Neural cell (in vitro differentiated cells): ENCODE results near the gene CELA2A. TPM values are rescaled to one million over a fixed set of nuclear protein-coding genes. Genes with fewer than 3 reads are reported as not detected.
"Not testable (repeated sequence)": the region's sequence is repeated elsewhere in the genome, so short reads cannot be mapped to it uniquely, and the experiment has no call there.

Source experiments
- H2AFZ ChIP-seq: fragments of 200-600, 300-800 bp; sonication (generic), shearing (Covaris generic); 2 replicates; pipeline ENCODE4 v1.6.0; 2014; ENCODE audit warnings: low read depth, mild to moderate bottlenecking, antibody characterized with exemption, low read length, moderate library complexity
- H3F3A ChIP-seq: fragments of 200-600 bp; shearing (Covaris generic); 2 replicates; pipeline ENCODE4 v1.6.1; 2016; ENCODE audit warnings: mild to moderate bottlenecking, moderate library complexity, mixed read lengths, antibody characterized with exemption, low read length; ENCODE audit not compliant: insufficient read depth, poor library complexity, severe bottlenecking
- H3K27ac ChIP-seq: fragments of 200-600, 300-800 bp; sonication (generic), shearing (Covaris generic); 2 replicates; pipeline ENCODE4 v1.5.1; 2014; ENCODE audit warnings: mild to moderate bottlenecking, low read length, moderate library complexity
- H3K27me3 ChIP-seq: fragments of 300-800, 200-600 bp; sonication (generic), shearing (Covaris generic); 2 replicates; pipeline ENCODE4 v1.6.0; 2014; ENCODE audit warnings: mild to moderate bottlenecking, low read depth, low read length, moderate library complexity; ENCODE audit not compliant: insufficient read depth
- H3K36me3 ChIP-seq: fragments of 300-800, 200-600 bp; sonication (generic), shearing (Covaris generic); 2 replicates; pipeline ENCODE4 v1.5.1; 2014; ENCODE audit warnings: mild to moderate bottlenecking, antibody characterized with exemption, low read length, moderate library complexity; ENCODE audit not compliant: insufficient read depth
- H3K4me2 ChIP-seq: fragments of 300-800, 200-600 bp; sonication (generic), shearing (Covaris generic); 2 replicates; pipeline ENCODE4 v1.6.0; 2014; ENCODE audit warnings: mild to moderate bottlenecking, low read length
- H3K4me3 ChIP-seq: fragments of 300-800, 200-600 bp; sonication (generic), shearing (Covaris generic); 2 replicates; pipeline ENCODE4 v1.5.1; 2014; ENCODE audit warnings: mild to moderate bottlenecking, low read length, moderate library complexity
- H3K79me2 ChIP-seq: fragments of 200-600 bp; shearing (Covaris generic); replicated peaks from 2 replicates; pipeline ENCODE4 v1.6.0; 2014; ENCODE audit warnings: mild to moderate bottlenecking, low read length, moderate library complexity; ENCODE audit not compliant: insufficient read depth
- H3K9ac ChIP-seq: fragments of 300-800, 200-600 bp; sonication (generic), shearing (Covaris generic); 2 replicates; pipeline ENCODE4 v1.6.1; 2016; ENCODE audit warnings: mild to moderate bottlenecking, low read length, mixed read lengths
- H3K9me2 ChIP-seq: fragments of 200-600 bp; shearing (Covaris generic); 2 replicates; pipeline ENCODE4 v1.6.1; 2016; ENCODE audit warnings: mild to moderate bottlenecking, low read length, mixed read lengths; ENCODE audit not compliant: insufficient read depth
- H3K9me3 ChIP-seq: fragments of 200-600, 300-800 bp; sonication (generic), shearing (Covaris generic); 2 replicates; pipeline ENCODE4 v1.6.1; 2016; ENCODE audit warnings: mild to moderate bottlenecking, mixed run types, low read length, moderate library complexity, mixed read lengths
- H4K20me1 ChIP-seq: fragments of 200-600 bp; shearing (Covaris generic); 2 replicates; pipeline ENCODE4 v1.6.1; 2016; ENCODE audit warnings: mild to moderate bottlenecking, mixed run types; ENCODE audit not compliant: insufficient read depth
- CTCF ChIP-seq: fragments of 450-650 bp; IDR thresholded peaks from 2 replicates; pipeline ENCODE4 v1.5.1; 2014; ENCODE audit warnings: antibody characterized with exemption, mild to moderate bottlenecking, moderate library complexity; ENCODE audit not compliant: poor library complexity, severe bottlenecking
- EP300 ChIP-seq: fragments of 450-650 bp; conservative IDR thresholded peaks from 2 replicates; pipeline ENCODE4 v1.6.1; 2014; ENCODE audit warnings: antibody characterized with exemption, mild to moderate bottlenecking, moderate library complexity; ENCODE audit not compliant: poor library complexity, severe bottlenecking
- EZH2 ChIP-seq: fragments of 200-600, 300-800 bp; shearing (Covaris generic), sonication (generic); IDR thresholded peaks from 2 replicates; pipeline ENCODE4 v1.6.1; 2014; ENCODE audit warnings: antibody characterized with exemption, low read length, borderline replicate concordance, mild to moderate bottlenecking; ENCODE audit not compliant: insufficient read depth, poor library complexity, severe bottlenecking
- MXI1 ChIP-seq: fragments of 450-650 bp; conservative IDR thresholded peaks from 2 replicates; pipeline ENCODE4 v1.6.1; 2014; ENCODE audit warnings: antibody characterized with exemption, mild to moderate bottlenecking; ENCODE audit not compliant: poor library complexity, severe bottlenecking
- POLR2AphosphoS5 ChIP-seq: IDR thresholded peaks from 2 replicates; pipeline ENCODE4 v1.6.1; 2012
- RAD21 ChIP-seq: fragments of 450-650 bp; conservative IDR thresholded peaks from 2 replicates; pipeline ENCODE4 v1.6.1; 2014; ENCODE audit warnings: antibody characterized with exemption, mild to moderate bottlenecking, moderate library complexity
- REST ChIP-seq: IDR thresholded peaks from 2 replicates; pipeline ENCODE4 v1.6.1; 2012; ENCODE audit warnings: borderline replicate concordance
- SMC3 ChIP-seq: fragments of 450-650 bp; conservative IDR thresholded peaks from 2 replicates; pipeline ENCODE4 v1.6.1; 2014; ENCODE audit warnings: antibody characterized with exemption, mild to moderate bottlenecking, moderate library complexity; ENCODE audit not compliant: poor library complexity
- TAF1 ChIP-seq: IDR thresholded peaks from 2 replicates; pipeline ENCODE4 v1.6.1; 2012; ENCODE audit warnings: low read depth
- polyA plus RNA-seq: library from polyadenylated mRNA; depleted of rRNA; stranded (reverse); fragments of >200 nt; gene quantifications from 2 replicates; pipeline ENCODE4 v1.2.3, GENCODE V29; 2014

Gene CELA2A
- polyA plus RNA-seq, 1 donor from 2014 or later, result not detected

- Histone ChIP-seq H3K79me2 (no peaks in the 10 kb centered on the region), H3K27ac (no peak overlapping the region), H3F3A (no peaks in the 10 kb centered on the region), H3K9ac (no peak overlapping the region), H3K9me2 (no peaks in the 10 kb centered on the region), H3K36me3 (no peaks in the 10 kb centered on the region), H2AFZ (no peak overlapping the region), H3K4me2 (no peak overlapping the region), H3K27me3 (no peaks in the 10 kb centered on the region), H3K4me3 (no peak overlapping the region), H4K20me1 (no peaks in the 10 kb centered on the region), H3K9me3 (no peaks in the 10 kb centered on the region)
- TF ChIP-seq POLR2AphosphoS5 (no peak), TAF1 (no peak), EP300 (no peak), EZH2 (no peak), RAD21 (no peak), REST (no peak), CTCF (no peak), SMC3 (no peak), MXI1 (no peak)
These were observed 27.4 kb downstream of the CELA2A start for GRCh38 chr1:15483971-15484370.

- H2AFZ ChIP-seq, H3K9me2 ChIP-seq, H3F3A ChIP-seq, H3K27ac ChIP-seq, H3K9ac ChIP-seq, H3K4me3 ChIP-seq, H3K79me2 ChIP-seq, H3K27me3 ChIP-seq, H3K9me3 ChIP-seq, H3K4me2 ChIP-seq, H4K20me1 ChIP-seq, H3K36me3 ChIP-seq: not testable (repeated sequence)
These were observed 27.9 kb downstream of the CELA2A start for GRCh38 chr1:15484443-15484842.

GRCh38 chr1:15485636-15486035 is 29.1 kb downstream of the CELA2A start:
- H3K27me3 ChIP-seq, result no peaks in the 10 kb centered on the region

More at GRCh38 chr1:15485636-15486035, 29.1 kb downstream of the CELA2A start:
- no peaks in the 10 kb centered on the region for H4K20me1 ChIP-seq
- TF ChIP-seq RAD21, result no peak
- TF ChIP-seq POLR2AphosphoS5, result no peak
- TF ChIP-seq EZH2, result no peak
- no peak for TF ChIP-seq EP300
- TF ChIP-seq MXI1, result no peak
- no peak for TF ChIP-seq SMC3
- no peak for TF ChIP-seq TAF1
- TF ChIP-seq CTCF, result no peak
- TF ChIP-seq REST, result no peak
- H3K27ac ChIP-seq, result no peak overlapping the region
- no peaks in the 10 kb centered on the region for H3K36me3 ChIP-seq
- H3F3A ChIP-seq, result no peaks in the 10 kb centered on the region
- no peak overlapping the region for H3K9ac ChIP-seq
- H2AFZ ChIP-seq, result no peak overlapping the region
- H3K4me2 ChIP-seq, result no peak overlapping the region
- no peaks in the 10 kb centered on the region for H3K9me2 ChIP-seq
- no peak overlapping the region for H3K4me3 ChIP-seq
- no peaks in the 10 kb centered on the region for H3K79me2 ChIP-seq
- H3K9me3 ChIP-seq, result no peaks in the 10 kb centered on the region
